ENCODE data around the gene TUBB.

DNA sequence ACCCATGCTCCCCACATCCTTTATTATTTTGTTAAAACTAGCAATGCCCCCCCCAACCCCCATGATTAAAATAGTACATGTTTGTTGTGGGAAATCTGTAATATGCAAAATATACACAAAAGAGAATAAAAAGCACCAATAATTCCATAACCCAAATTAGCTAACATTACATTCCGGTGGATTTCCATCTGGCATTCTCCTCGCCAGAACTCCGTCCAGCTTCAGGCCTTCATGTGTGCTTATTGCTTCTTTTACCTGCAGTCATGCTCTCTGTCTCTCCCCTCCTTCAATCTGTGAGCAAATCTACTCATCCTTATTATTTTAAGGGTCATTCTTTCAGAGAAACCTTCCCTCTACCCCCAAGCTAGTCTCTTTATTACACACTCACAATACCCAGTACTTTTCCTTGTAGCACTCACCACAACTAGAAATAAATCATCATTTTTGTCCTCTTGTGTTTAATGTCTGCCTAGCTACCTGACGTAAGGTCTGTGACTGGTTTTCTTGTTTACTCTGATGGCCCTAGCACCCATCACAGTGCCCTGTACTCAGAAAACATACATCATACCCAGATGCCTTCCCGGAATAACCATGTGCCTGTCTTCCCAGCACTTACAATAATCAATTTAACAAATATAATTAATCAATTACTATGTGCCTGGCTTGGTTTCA lies 49.8 kb downstream of the TUBB start:
- TF ChIP-seq, protein P1, sequence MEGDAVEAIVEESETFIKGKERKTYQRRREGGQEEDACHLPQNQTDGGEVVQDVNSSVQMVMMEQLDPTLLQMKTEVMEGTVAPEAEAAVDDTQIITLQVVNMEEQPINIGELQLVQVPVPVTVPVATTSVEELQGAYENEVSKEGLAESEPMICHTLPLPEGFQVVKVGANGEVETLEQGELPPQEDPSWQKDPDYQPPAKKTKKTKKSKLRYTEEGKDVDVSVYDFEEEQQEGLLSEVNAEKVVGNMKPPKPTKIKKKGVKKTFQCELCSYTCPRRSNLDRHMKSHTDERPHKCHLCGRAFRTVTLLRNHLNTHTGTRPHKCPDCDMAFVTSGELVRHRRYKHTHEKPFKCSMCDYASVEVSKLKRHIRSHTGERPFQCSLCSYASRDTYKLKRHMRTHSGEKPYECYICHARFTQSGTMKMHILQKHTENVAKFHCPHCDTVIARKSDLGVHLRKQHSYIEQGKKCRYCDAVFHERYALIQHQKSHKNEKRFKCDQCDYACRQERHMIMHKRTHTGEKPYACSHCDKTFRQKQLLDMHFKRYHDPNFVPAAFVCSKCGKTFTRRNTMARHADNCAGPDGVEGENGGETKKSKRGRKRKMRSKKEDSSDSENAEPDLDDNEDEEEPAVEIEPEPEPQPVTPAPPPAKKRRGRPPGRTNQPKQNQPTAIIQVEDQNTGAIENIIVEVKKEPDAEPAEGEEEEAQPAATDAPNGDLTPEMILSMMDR (conservative IDR thresholded peaks at IDR 0.05 in 1 of 2, IDR thresholded peaks at IDR 0.05 in 1 of 2; ENCODE audit: extremely low read depth in 1 of 2, insufficient read depth in 1 of 2, low read depth in 1 of 2, low read length in 2 of 2), result no peak
- TF ChIP-seq EZH2 (IDR thresholded peaks at IDR 0.05; ENCODE audit: borderline replicate concordance, low read length), result no peak

Measured in mammary epithelial cell (primary cell).